Measurements from ENCODE around the gene PAQR4.

DNA sequence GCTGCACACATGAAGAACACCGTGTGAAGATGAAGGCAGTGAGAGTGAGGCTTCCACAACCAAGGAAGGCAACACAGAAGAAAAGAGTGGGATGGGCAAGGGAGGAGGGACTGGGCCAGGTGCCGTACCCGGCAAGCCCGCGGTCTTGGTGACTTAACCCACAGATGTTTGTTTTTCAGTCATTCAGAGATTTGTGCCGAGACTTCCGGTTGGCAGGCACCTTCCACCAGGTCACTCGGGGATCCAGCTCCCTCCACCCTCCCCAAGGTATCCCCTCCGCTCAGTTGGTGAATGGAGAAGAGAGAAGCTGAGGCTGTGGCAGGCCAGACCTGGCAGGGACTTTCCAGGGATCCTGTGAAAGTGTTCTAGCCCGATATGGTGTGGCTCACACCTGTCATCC is 9.9 kb upstream of the PAQR4 start:
- TF ChIP-seq, protein P1, sequence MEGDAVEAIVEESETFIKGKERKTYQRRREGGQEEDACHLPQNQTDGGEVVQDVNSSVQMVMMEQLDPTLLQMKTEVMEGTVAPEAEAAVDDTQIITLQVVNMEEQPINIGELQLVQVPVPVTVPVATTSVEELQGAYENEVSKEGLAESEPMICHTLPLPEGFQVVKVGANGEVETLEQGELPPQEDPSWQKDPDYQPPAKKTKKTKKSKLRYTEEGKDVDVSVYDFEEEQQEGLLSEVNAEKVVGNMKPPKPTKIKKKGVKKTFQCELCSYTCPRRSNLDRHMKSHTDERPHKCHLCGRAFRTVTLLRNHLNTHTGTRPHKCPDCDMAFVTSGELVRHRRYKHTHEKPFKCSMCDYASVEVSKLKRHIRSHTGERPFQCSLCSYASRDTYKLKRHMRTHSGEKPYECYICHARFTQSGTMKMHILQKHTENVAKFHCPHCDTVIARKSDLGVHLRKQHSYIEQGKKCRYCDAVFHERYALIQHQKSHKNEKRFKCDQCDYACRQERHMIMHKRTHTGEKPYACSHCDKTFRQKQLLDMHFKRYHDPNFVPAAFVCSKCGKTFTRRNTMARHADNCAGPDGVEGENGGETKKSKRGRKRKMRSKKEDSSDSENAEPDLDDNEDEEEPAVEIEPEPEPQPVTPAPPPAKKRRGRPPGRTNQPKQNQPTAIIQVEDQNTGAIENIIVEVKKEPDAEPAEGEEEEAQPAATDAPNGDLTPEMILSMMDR (IDR thresholded peaks at IDR 0.05; ENCODE audit: poor library complexity): no peak
- no peak for TF ChIP-seq EZH2 (IDR thresholded peaks at IDR 0.05; ENCODE audit: borderline replicate concordance)
